ENCODE results near the gene CCT6A. TPM values are rescaled to one million over a fixed set of nuclear protein-coding genes. Genes with fewer than 3 reads are reported as not detected.

The CCT6A gene
- total and polyA plus RNA-seq, 9 of the 15 experiments (the other 6 are each of a cell fraction or from before 2014, with no cell fraction given), result 244 to 708 (median 387) TPM

DNA sequence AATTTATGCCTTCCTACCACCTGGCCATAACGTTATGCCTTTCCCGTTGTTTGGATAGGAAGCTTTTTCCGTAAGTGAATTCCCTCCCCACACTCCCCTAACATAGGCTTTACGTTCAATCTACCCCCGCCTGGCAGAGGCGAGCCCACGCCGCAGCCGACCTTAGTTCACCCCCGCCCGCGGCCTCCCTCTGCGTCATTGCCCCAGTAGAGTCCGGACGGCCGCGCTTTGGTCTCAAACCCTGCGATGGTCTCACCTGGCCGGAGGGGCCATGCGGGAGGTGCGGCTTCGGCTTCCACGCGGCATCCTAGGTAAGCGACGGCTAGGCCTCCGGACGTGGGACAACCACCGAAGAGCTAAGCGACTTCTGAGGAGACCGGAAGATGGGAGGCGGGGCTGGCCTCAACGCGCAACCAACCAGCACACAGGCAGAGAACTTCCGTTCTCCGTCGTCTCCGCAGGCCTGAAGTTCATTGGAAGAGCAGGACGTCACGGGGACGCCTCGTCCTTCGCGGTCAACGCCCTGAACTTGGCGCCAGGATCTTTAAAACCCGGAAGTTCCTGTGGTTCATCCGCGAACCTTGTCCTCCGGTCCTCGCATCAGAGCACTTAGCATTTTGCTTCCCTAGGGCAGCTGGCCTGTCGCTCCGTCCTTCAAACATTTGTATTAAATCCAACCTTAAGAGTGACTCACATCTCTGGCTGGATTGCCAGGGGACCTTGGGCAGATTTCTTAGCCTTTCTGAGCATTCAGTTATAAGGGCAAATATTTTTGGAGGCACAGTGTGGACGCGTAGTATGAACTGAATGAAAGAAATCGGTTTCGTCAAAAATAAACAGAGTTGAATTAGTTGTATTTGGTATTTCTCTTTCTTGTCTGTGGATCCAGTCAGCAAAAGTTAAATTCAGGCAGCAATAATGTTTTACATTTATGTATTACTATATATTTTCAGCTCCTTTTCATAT is 54.8 kb downstream of the CCT6A start, which contains the start of gene CHCHD2 (continued):
- TF ChIP-seq ZNF511 (CRISPR knock-in tag; IDR thresholded peaks at IDR 0.05) (peak; percentile 77; the same call in 1 of the 2 replicates), NCOR1 (IDR thresholded peaks at IDR 0.05) (no peak), ETS2 (tag; IDR thresholded peaks at IDR 0.05; ENCODE audit: borderline replicate concordance, poor library complexity, severe bottlenecking) (no peak), ZNF253 (CRISPR knock-in tag; conservative IDR thresholded peaks at IDR 0.05) (no peak), ZNF347 (CRISPR knock-in tag; IDR thresholded peaks at IDR 0.05; ENCODE audit: low read depth) (no peak), PHB2 (IDR thresholded peaks at IDR 0.05; ENCODE audit: low read depth) (no peak), ZC3H11A (IDR thresholded peaks at IDR 0.05; ENCODE audit: low read depth, low read length) (no peak), HNRNPL (IDR thresholded peaks at IDR 0.05; ENCODE audit: low read depth, low read length) (no peak), MED1 (CRISPR knock-in tag; IDR thresholded peaks at IDR 0.05; ENCODE audit: borderline replicate concordance) (no peak), GMEB1 (CRISPR knock-in tag; IDR thresholded peaks at IDR 0.05) (peak; percentile 50; the same call in 1 of the 2 replicates), RBBP5 (IDR thresholded peaks at IDR 0.05; ENCODE audit: borderline replicate concordance, insufficient read depth, low read length, poor library complexity, severe bottlenecking) (peak; percentile 83), MEF2D (tag; conservative IDR thresholded peaks at IDR 0.05; ENCODE audit: low read depth) (no peak), TFE3 (CRISPR knock-in tag; IDR thresholded peaks at IDR 0.05) (no peak), MEIS2 (IDR thresholded peaks at IDR 0.05; ENCODE audit: partially characterized antibody) (peak; percentile 22), RBM34 (IDR thresholded peaks at IDR 0.05; ENCODE audit: borderline replicate concordance, insufficient read depth, low read length) (no peak)
- TF ChIP-seq, protein P1, sequence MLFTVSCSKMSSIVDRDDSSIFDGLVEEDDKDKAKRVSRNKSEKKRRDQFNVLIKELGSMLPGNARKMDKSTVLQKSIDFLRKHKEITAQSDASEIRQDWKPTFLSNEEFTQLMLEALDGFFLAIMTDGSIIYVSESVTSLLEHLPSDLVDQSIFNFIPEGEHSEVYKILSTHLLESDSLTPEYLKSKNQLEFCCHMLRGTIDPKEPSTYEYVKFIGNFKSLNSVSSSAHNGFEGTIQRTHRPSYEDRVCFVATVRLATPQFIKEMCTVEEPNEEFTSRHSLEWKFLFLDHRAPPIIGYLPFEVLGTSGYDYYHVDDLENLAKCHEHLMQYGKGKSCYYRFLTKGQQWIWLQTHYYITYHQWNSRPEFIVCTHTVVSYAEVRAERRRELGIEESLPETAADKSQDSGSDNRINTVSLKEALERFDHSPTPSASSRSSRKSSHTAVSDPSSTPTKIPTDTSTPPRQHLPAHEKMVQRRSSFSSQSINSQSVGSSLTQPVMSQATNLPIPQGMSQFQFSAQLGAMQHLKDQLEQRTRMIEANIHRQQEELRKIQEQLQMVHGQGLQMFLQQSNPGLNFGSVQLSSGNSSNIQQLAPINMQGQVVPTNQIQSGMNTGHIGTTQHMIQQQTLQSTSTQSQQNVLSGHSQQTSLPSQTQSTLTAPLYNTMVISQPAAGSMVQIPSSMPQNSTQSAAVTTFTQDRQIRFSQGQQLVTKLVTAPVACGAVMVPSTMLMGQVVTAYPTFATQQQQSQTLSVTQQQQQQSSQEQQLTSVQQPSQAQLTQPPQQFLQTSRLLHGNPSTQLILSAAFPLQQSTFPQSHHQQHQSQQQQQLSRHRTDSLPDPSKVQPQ (CRISPR knock-in tag; IDR thresholded peaks at IDR 0.05; ENCODE audit: borderline replicate concordance), result no peak
- TF ChIP-seq, protein P2, sequence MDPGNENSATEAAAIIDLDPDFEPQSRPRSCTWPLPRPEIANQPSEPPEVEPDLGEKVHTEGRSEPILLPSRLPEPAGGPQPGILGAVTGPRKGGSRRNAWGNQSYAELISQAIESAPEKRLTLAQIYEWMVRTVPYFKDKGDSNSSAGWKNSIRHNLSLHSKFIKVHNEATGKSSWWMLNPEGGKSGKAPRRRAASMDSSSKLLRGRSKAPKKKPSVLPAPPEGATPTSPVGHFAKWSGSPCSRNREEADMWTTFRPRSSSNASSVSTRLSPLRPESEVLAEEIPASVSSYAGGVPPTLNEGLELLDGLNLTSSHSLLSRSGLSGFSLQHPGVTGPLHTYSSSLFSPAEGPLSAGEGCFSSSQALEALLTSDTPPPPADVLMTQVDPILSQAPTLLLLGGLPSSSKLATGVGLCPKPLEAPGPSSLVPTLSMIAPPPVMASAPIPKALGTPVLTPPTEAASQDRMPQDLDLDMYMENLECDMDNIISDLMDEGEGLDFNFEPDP (CRISPR knock-in tag; IDR thresholded peaks at IDR 0.05), result no peak
